Measurements from ENCODE around the gene NELFCD. TPM values are rescaled to one million over a fixed set of nuclear protein-coding genes. Genes with fewer than 3 reads are reported as not detected.
"Not testable (repeated sequence)": the region's sequence is repeated elsewhere in the genome, so short reads cannot be mapped to it uniquely, and the experiment has no call there.

The NELFCD gene
- total RNA-seq, 1 donor from 2014 or later = 107 TPM

GRCh38 chr20:58973179-58973578, 7.9 kb upstream of the NELFCD start:
- no peak for DNase-seq (ENCODE audit: low read depth)

- no peak for DNase-seq (ENCODE audit: low read depth)
Observed at GRCh38 chr20:58973866-58974265, 7.2 kb upstream of the NELFCD start.

GRCh38 chr20:58975353-58975752, 5.7 kb upstream of the NELFCD start:
- DNase-seq (ENCODE audit: low read depth) = no peak

- no peak for DNase-seq (ENCODE audit: low read depth)
Observed at GRCh38 chr20:58976061-58976730, 4.9 kb upstream of the NELFCD start.

GRCh38 chr20:58978351-58979190, 2.5 kb upstream of the NELFCD start:
- DNase-seq (ENCODE audit: low read depth) = no peak

GRCh38 chr20:58981628-58982364, 740 bp downstream of the NELFCD start:
- DNase-seq (ENCODE audit: low read depth) = no peak

- no peak for DNase-seq (ENCODE audit: low read depth)
Observed at GRCh38 chr20:58982406-58983114, 1.5 kb downstream of the NELFCD start.

- not testable (repeated sequence) for DNase-seq (ENCODE audit: low read depth)
Observed at GRCh38 chr20:58983115-58983468, 2.0 kb downstream of the NELFCD start.

GRCh38 chr20:58984691-58985090, 3.6 kb downstream of the NELFCD start:
- no peak for DNase-seq (ENCODE audit: low read depth)

- no peak for DNase-seq (ENCODE audit: low read depth)
Observed at GRCh38 chr20:58985656-58986055, 4.6 kb downstream of the NELFCD start.

GRCh38 chr20:58986286-58986967, 5.4 kb downstream of the NELFCD start:
- no peak for DNase-seq (ENCODE audit: low read depth)

GRCh38 chr20:58986968-58987517, 6.0 kb downstream of the NELFCD start:
- DNase-seq (ENCODE audit: low read depth) = no peak

- no peak for DNase-seq (ENCODE audit: low read depth)
Observed at GRCh38 chr20:58987790-58988564, 6.9 kb downstream of the NELFCD start.

GRCh38 chr20:58988565-58988882, 7.5 kb downstream of the NELFCD start:
- no peak for DNase-seq (ENCODE audit: low read depth)

- no peak for DNase-seq (ENCODE audit: low read depth)
Observed at GRCh38 chr20:58989196-58989595, 8.1 kb downstream of the NELFCD start.

- DNase-seq (ENCODE audit: low read depth) = no peak
Observed at GRCh38 chr20:58990651-58991445, 9.8 kb downstream of the NELFCD start.

- DNase-seq (ENCODE audit: low read depth) = no peak
Observed at GRCh38 chr20:58991715-58992114, 10.7 kb downstream of the NELFCD start.

- DNase-seq (ENCODE audit: low read depth) = no peak
Observed at GRCh38 chr20:58992911-58993310, 11.9 kb downstream of the NELFCD start.

Measured in renal cortical epithelial cell (primary cell).